Panc1 (cell line): Measurements from ENCODE around the gene SUPT3H.
"Not testable (repeated sequence)": the region's sequence is repeated elsewhere in the genome, so short reads cannot be mapped to it uniquely, and the experiment has no call there.

Source experiments
- CTCF ChIP-seq: fragments of 450-650 bp; IDR thresholded peaks from 2 replicates; pipeline ENCODE4 v1.5.1; 2017; ENCODE audit warnings: mild to moderate bottlenecking
- POLR2AphosphoS5 ChIP-seq: IDR thresholded peaks from 2 replicates; pipeline ENCODE4 v1.6.1; 2012; ENCODE audit warnings: mild to moderate bottlenecking, low read depth, low read length, moderate library complexity
- REST ChIP-seq, 2 experiments: IDR thresholded peaks; 2 replicates each; pipeline ENCODE4 v1.6.1; 2011 to 2012; ENCODE audit warnings: low read depth in 2 of 2, control low read depth in 1 of 2, low read length in 1 of 2, mild to moderate bottlenecking in 1 of 2, moderate library complexity in 1 of 2; ENCODE audit not compliant: insufficient read depth in 1 of 2

- TF ChIP-seq CTCF; POLR2AphosphoS5; REST (IDR thresholded peaks at IDR 0.05; ENCODE audit: insufficient read depth in 1 of 2, low read depth in 2 of 2, low read length in 1 of 2): not testable (repeated sequence)
Observed at GRCh38 chr6:44865184-44865583, 512.5 kb downstream of the SUPT3H start.
